K562 treated with DMSO at 1 percent for 48 hours (cell line): ENCODE measurements around the gene CUZD1. TPM values are rescaled to one million over a fixed set of nuclear protein-coding genes. Genes with fewer than 3 reads are reported as not detected.

Experiments
- total RNA-seq: library from RNA; unstranded; fragments of 300-600 nt; gene quantifications from 2 replicates; pipeline ENCODE4 v1.2.3, GENCODE V29; 2022; ENCODE audit warnings: low replicate concordance; ENCODE audit errors: extremely low read depth

Gene CUZD1, protein sequence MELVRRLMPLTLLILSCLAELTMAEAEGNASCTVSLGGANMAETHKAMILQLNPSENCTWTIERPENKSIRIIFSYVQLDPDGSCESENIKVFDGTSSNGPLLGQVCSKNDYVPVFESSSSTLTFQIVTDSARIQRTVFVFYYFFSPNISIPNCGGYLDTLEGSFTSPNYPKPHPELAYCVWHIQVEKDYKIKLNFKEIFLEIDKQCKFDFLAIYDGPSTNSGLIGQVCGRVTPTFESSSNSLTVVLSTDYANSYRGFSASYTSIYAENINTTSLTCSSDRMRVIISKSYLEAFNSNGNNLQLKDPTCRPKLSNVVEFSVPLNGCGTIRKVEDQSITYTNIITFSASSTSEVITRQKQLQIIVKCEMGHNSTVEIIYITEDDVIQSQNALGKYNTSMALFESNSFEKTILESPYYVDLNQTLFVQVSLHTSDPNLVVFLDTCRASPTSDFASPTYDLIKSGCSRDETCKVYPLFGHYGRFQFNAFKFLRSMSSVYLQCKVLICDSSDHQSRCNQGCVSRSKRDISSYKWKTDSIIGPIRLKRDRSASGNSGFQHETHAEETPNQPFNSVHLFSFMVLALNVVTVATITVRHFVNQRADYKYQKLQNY
- not detected in 2 replicates for total RNA-seq

DNA sequence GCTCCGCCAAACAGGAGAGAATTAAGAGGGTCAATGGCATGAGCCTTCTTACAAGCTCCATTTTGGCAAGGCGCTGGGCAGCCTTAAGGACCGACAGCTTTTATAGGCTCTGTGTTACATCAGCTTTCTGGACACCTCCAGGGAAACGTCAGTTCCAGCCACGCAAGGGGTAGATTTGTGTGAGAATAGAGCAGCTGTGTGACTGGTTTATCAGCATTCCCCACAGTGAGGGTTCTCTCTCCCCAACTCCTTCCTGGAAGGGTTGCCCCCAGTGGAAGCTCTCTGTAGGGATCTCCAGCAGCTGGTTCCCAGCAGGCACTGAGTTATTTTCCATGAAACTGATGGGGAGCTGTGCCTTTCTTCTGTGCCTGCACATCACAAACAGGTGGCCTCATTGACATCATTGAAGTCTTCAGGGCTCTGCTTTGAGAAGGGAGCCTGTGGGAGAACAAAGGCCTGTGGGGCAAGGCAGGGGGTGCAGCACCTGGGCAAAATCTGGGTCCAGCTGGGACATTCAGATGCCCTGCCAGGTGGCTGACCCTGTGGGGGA is at the start of gene CUZD1:
TSS of gene CUZD1 (minus strand) at position 75 of the 550 bp plus-strand sequence. CDS start at position 61, 14 bp downstream.

DNA sequence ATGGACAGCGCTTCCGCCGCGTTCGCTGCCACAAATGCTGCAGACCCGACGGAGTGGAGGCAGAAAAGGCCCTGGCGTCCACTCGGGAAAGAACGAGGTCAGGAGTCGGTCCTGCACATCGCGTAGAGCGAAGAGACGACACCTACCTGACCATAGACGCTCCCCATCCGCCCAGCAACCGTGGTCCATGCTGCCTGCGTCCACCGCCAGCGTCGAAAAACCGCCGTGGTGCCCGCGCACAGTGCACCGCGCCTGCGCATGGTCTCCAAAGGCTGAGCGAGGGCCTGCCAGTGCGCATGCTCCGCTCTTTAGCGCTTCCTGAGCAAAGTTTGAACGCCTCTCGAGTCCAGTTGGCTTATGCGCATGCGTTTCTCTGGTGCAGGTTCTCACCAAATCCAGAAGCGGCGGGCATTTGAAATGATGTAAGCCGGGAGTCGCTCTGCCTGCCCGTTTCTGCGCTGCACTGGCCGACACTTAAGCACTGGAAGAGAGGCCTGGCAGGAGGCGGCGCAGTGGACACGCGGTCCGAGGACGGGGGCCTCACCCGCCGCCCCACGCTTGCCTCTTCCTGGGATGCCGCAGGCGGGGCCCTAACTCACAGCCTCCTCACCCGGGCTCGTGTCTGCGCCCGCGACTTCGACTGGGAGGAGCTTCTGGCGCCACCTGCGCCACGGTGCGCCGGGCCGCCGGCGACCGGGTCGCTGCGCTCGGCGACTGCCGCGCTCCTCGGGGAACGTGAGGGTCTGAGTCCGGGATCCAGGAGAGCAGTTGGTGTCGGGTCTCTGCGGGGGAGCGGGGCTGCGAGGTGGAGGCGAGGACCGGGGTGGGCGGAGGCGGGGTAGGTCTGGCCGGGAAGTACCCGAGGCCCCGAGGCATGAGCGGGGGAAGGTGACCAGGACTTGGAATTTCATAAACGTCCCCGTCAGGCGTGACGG is 33.9 kb upstream of the CUZD1 start, which contains the start of gene FAM24B:
TSS of gene FAM24B (minus strand) at position 243 of the 935 bp plus-strand sequence. CDS start 29,066 bp downstream, outside the sequence.

Other genes starting within 250 kb of the CUZD1 start
- not detected in 2 replicates for gene C10orf120, start 146.0 kb downstream of the CUZD1 start, total RNA-seq
- not detected in 2 replicates for gene FAM24B, start 33.7 kb upstream of the CUZD1 start, total RNA-seq
- not detected in 2 replicates for gene FAM24A, start 64.8 kb upstream of the CUZD1 start, total RNA-seq
- not detected in 2 replicates for gene C10orf88, start 108.4 kb upstream of the CUZD1 start, total RNA-seq
- gene PSTK, start 134.5 kb upstream of the CUZD1 start, total RNA-seq = not detected in 2 replicates
- not detected in 2 replicates for gene IKZF5, start 162.9 kb upstream of the CUZD1 start, total RNA-seq
- gene ACADSB, start 163.1 kb upstream of the CUZD1 start, total RNA-seq = not detected in 2 replicates